Parathyroid adenoma (tissue), 2 donors: ENCODE results near the gene SLC43A3.
"Not testable (repeated sequence)": the region's sequence is repeated elsewhere in the genome, so short reads cannot be mapped to it uniquely, and the experiment has no call there.

Experiments
- H2AFZ ChIP-seq: fragments of 300-600 bp; sonication (generic); one replicate; pipeline ENCODE4 v1.7.0; 2017; ENCODE audit warnings: antibody characterized with exemption, mild to moderate bottlenecking
- H3K27ac ChIP-seq: fragments of 300-600 bp; sonication (generic); one replicate; pipeline ENCODE4 v1.7.0; 2017
- H3K27me3 ChIP-seq: fragments of 300-600 bp; sonication (generic); one replicate; pipeline ENCODE4 v1.7.0; 2017; ENCODE audit warnings: low read length; ENCODE audit not compliant: control insufficient read depth, insufficient read depth
- H3K36me3 ChIP-seq: fragments of 300-600 bp; sonication (generic); one replicate; pipeline ENCODE4 v1.7.0; 2017; ENCODE audit warnings: low read length; ENCODE audit not compliant: control insufficient read depth, insufficient read depth
- H3K4me1 ChIP-seq: fragments of 300-600 bp; sonication (generic); one replicate; pipeline ENCODE4 v1.7.0; 2017; ENCODE audit warnings: control low read depth
- H3K4me2 ChIP-seq: fragments of 300-600 bp; sonication (generic); one replicate; pipeline ENCODE4 v1.7.0; 2017; ENCODE audit warnings: low read length
- H3K4me3 ChIP-seq: fragments of 300-600 bp; sonication (generic); one replicate; pipeline ENCODE4 v1.7.0; 2017; ENCODE audit warnings: low read depth, low read length
- H3K79me2 ChIP-seq: fragments of 300-600 bp; sonication (generic); one replicate; pipeline ENCODE4 v1.7.0; 2017; ENCODE audit warnings: control low read depth
- H3K9ac ChIP-seq: fragments of 300-600 bp; sonication (generic); one replicate; pipeline ENCODE4 v1.7.0; 2017; ENCODE audit warnings: mild to moderate bottlenecking
- H3K9me3 ChIP-seq: fragments of 300-600 bp; sonication (generic); one replicate; pipeline ENCODE4 v1.7.0; 2017; ENCODE audit warnings: low read length; ENCODE audit not compliant: control insufficient read depth
- CTCF ChIP-seq: fragments of 300-600 bp; sonication (generic); IDR thresholded peaks from one replicate; pipeline ENCODE4 v1.7.0; 2017; ENCODE audit warnings: antibody characterized with exemption, mild to moderate bottlenecking
- donor health status: primary hyperparathyroidism.

The SLC43A3 gene

GRCh38 chr11:57403802-57404147 lies 23.1 kb downstream of the SLC43A3 start:
- no peaks in the 10 kb centered on the region for H3K27me3 ChIP-seq
- no peak overlapping the region for H3K4me2 ChIP-seq
- no peaks in the 10 kb centered on the region for H3K4me1 ChIP-seq
- H3K9ac ChIP-seq: no peak overlapping the region
- H2AFZ ChIP-seq: no peak overlapping the region
- no peaks in the 10 kb centered on the region for H3K79me2 ChIP-seq
- H3K9me3 ChIP-seq: no peaks in the 10 kb centered on the region
- H3K36me3 ChIP-seq: no peaks in the 10 kb centered on the region
- no peak overlapping the region for H3K4me3 ChIP-seq
- no peak for TF ChIP-seq CTCF
- no peak overlapping the region for H3K27ac ChIP-seq

GRCh38 chr11:57403003-57403801 lies 23.7 kb downstream of the SLC43A3 start:
- not testable (repeated sequence) for H3K27ac ChIP-seq, H3K4me2 ChIP-seq, H3K79me2 ChIP-seq, H3K4me3 ChIP-seq, H2AFZ ChIP-seq, H3K36me3 ChIP-seq, H3K9ac ChIP-seq, H3K4me1 ChIP-seq, H3K27me3 ChIP-seq, H3K9me3 ChIP-seq

- Histone ChIP-seq H3K4me2 (no peak overlapping the region), H2AFZ (no peak overlapping the region), H3K9ac (no peak overlapping the region), H3K36me3 (no peaks in the 10 kb centered on the region), H3K4me3 (no peak overlapping the region), H3K27ac (no peak overlapping the region), H3K9me3 (no peaks in the 10 kb centered on the region), H3K27me3 (no peaks in the 10 kb centered on the region), H3K79me2 (no peaks in the 10 kb centered on the region), H3K4me1 (no peaks in the 10 kb centered on the region)
- no peak for TF ChIP-seq CTCF
Observed at GRCh38 chr11:57402188-57403002, 24.5 kb downstream of the SLC43A3 start.

- no peak for TF ChIP-seq CTCF
- H3K79me2 ChIP-seq: no peaks in the 10 kb centered on the region
- H3K9me3 ChIP-seq: no peaks in the 10 kb centered on the region
- H3K9ac ChIP-seq: no peak overlapping the region
- no peak overlapping the region for H2AFZ ChIP-seq
- H3K4me3 ChIP-seq: no peak overlapping the region
- H3K4me1 ChIP-seq: no peaks in the 10 kb centered on the region
- H3K27ac ChIP-seq: no peak overlapping the region
- H3K4me2 ChIP-seq: no peak overlapping the region
- H3K36me3 ChIP-seq: no peaks in the 10 kb centered on the region
- no peaks in the 10 kb centered on the region for H3K27me3 ChIP-seq
Observed at GRCh38 chr11:57399972-57400578, 26.8 kb downstream of the SLC43A3 start.

GRCh38 chr11:57399221-57399620 lies 27.7 kb downstream of the SLC43A3 start:
- no peaks in the 10 kb centered on the region for H3K27me3 ChIP-seq
- no peaks in the 10 kb centered on the region for H3K36me3 ChIP-seq
- no peak overlapping the region for H3K4me3 ChIP-seq
- no peaks in the 10 kb centered on the region for H3K4me1 ChIP-seq
- H3K27ac ChIP-seq: no peak overlapping the region
- H2AFZ ChIP-seq: no peak overlapping the region
- no peak overlapping the region for H3K9ac ChIP-seq
- no peaks in the 10 kb centered on the region for H3K9me3 ChIP-seq
- no peak for TF ChIP-seq CTCF
- H3K4me2 ChIP-seq: no peak overlapping the region
- no peaks in the 10 kb centered on the region for H3K79me2 ChIP-seq
